Measurements from ENCODE around the gene PGR.

PGR gene

GRCh38 chr11:101129203-101129943 lies at the start of gene PGR:
PGR (minus strand) TSS chr11:101129813; CDS start chr11:101129070, 743 bp downstream.
- no peak for DNase-seq

GRCh38 chr11:101176381-101176780 lies 46.8 kb upstream of the PGR start:
- DNase-seq = no peak

GRCh38 chr11:101169944-101170343 lies 40.3 kb upstream of the PGR start:
- no peak for DNase-seq

GRCh38 chr11:101166038-101166437 lies 36.4 kb upstream of the PGR start:
- no peak for DNase-seq

- no peak for DNase-seq
Observed at GRCh38 chr11:101158119-101158518, 28.5 kb upstream of the PGR start.

GRCh38 chr11:101138245-101138930 lies 8.8 kb upstream of the PGR start:
- no peak for DNase-seq

- DNase-seq = no peak
Observed at GRCh38 chr11:101133190-101133589, 3.6 kb upstream of the PGR start.

GRCh38 chr11:101128571-101129202 lies 926 bp downstream of the PGR start:
- DNase-seq = no peak

- no peak for DNase-seq
Observed at GRCh38 chr11:101127699-101128570, 1.7 kb downstream of the PGR start.

GRCh38 chr11:101127197-101127698 lies 2.4 kb downstream of the PGR start:
- no peak for DNase-seq

GRCh38 chr11:101126551-101127196 lies 2.9 kb downstream of the PGR start:
- DNase-seq = no peak

GRCh38 chr11:101115671-101116160 lies 13.9 kb downstream of the PGR start:
- DNase-seq = no peak

- DNase-seq = no peak
Observed at GRCh38 chr11:101113540-101113939, 16.1 kb downstream of the PGR start.

- DNase-seq = no peak
Observed at GRCh38 chr11:101104716-101105115, 24.9 kb downstream of the PGR start.

- no peak for DNase-seq
Observed at GRCh38 chr11:101103433-101103832, 26.2 kb downstream of the PGR start.

GRCh38 chr11:101100601-101101000 lies 29.0 kb downstream of the PGR start:
- DNase-seq = no peak

GRCh38 chr11:101096036-101096704 lies 33.4 kb downstream of the PGR start:
- DNase-seq = no peak

GRCh38 chr11:101091781-101092180 lies 37.8 kb downstream of the PGR start:
- DNase-seq = no peak

GRCh38 chr11:101090679-101091270 lies 38.8 kb downstream of the PGR start:
- DNase-seq = no peak

- DNase-seq = no peak
Observed at GRCh38 chr11:101083335-101083734, 46.3 kb downstream of the PGR start.

- DNase-seq = no peak
Observed at GRCh38 chr11:101082813-101083212, 46.8 kb downstream of the PGR start.
